ENCODE measurements around the gene UGCG. TPM values are rescaled to one million over a fixed set of nuclear protein-coding genes. Genes with fewer than 3 reads are reported as not detected.
"Not testable (repeated sequence)": the region's sequence is repeated elsewhere in the genome, so short reads cannot be mapped to it uniquely, and the experiment has no call there.

UGCG gene
- total RNA-seq, 1 donor from 2014 or later = 22.6 TPM

DNA sequence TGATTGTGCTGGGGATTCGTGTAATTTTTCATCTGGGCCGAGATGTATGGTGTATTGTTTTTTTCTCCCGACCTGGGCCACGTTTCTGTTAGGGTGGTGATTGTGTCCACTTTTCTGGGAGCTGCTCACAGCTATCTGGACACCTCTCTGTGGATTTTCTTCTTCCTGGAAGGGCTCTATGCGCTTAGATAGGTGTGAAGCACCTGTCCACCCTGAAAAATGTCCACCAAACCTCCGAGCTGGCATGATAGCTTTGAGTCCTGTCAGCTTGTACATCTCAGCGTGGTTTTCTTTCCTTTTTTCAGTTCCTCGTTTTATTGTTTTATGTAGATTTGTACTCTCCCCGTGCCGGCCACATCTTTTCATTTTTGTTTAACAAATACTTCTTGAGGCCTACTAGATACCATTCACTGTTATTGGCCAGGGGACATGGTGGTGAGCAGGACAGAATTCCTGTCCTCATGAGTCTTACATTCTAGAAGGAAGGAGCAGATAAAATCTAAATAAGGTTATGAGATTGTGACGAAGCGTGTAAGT, 1.1 kb downstream of the UGCG start:
- Mint-ChIP-seq H3K36me3 (ENCODE audit: low read depth) (no peaks in the 10 kb centered on the region), H3K9me3 (no peaks in the 10 kb centered on the region), H3K27ac (no peak overlapping the region), H3K4me1 (ENCODE audit: low read depth) (peaks cover 11% of the 10 kb centered on the region), H3K4me3 (no peak overlapping the region), H3K27me3 (ENCODE audit: insufficient read depth) (peaks cover 4% of the 10 kb centered on the region)
- DNase-seq (ENCODE audit: low spot score) = no peak
- intact Hi-C loops (cut with micrococcal nuclease) = loop anchor here (1.0 to 10.0 kb wide), 14 partner anchors 12 to 1325 kb away; partner anchors contain the start of genes DNAJC25, FKBP15, GNG10 and INIP

DNA sequence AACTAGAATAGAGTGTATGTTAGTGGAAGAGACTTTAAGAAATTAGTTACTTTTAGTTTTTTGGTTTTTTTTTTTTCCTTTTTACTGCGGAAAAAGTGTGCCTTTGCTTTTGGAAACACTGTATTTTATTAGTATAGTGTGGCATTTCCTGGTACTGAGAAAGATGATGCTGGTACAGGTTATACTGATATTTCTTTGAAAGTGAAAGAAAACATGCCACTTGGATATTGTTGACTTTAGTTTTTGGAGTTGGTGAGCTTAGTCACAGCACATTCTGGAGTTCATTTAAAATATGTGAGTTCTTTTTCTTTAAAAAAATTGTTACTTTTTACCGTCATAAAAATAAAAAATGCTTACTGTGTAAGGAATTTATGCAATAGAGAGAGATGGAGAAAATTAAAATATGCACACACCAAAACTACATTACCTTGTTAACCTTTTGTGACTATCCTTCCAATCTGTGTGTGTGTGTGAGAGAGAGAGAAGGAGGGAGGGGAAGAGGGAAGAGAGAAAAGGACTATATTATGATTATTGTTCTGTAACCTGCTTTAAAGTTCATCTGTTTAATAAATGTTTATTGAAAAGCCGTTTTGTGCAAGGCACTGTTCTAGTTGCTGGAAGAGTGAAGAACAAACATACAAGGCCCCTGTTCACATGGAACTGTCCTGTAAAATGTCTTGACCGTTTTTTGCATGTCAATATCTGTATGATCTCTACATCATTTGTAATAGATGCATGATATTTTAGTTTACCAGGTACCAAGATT, 1.9 kb downstream of the UGCG start:
- no peak overlapping the region for H3K27ac Mint-ChIP-seq
- peaks cover 11% of the 10 kb centered on the region for H3K4me1 Mint-ChIP-seq (ENCODE audit: low read depth)
- no peak overlapping the region for H3K4me3 Mint-ChIP-seq
- intact Hi-C loops (cut with micrococcal nuclease) = loop anchor here (1.0 to 10.0 kb wide), 12 partner anchors 11 to 1324 kb away; partner anchors contain the start of genes DNAJC25, FKBP15, GNG10 and INIP
- DNase-seq (ENCODE audit: low spot score) = no peak
- peaks cover 4% of the 10 kb centered on the region for H3K27me3 Mint-ChIP-seq (ENCODE audit: insufficient read depth)
- no peaks in the 10 kb centered on the region for H3K9me3 Mint-ChIP-seq
- no peaks in the 10 kb centered on the region for H3K36me3 Mint-ChIP-seq (ENCODE audit: low read depth)

DNA sequence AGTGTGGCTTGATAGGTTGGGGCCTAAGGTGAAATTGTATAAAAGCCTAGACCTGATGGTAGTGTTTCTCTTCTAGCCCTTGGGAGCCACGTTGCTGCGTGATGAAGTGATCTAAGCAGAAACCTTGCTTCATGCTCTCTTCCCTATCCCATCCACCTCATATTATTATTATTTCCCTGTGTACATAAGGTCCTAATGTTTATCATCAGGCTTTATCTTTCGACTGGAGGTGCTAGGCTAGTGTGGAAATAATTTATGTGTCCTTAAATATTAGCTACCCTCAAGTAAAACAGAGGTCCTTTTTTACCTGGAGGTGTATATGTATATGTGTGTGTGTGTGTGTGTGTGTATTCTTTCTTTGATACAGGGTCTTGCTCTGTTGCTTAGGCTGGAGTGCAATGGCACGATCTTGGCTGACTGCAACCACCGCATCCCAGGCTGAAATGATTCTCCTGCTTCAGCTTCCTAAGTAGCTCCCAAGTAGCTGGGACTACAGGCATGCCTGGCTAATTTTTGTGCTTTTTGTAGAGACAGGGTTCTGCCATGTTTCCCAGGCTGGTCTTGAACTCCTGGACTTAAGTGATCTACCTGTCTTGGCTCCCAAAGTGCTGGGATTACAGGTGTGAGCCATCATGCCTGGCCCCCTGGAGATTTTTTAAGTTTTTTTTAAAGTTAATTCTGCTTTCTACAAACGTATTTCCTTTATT, 3.7 kb downstream of the UGCG start:
- peaks cover 4% of the 10 kb centered on the region for H3K36me3 Mint-ChIP-seq (ENCODE audit: low read depth)
- peaks cover 12% of the 10 kb centered on the region for H3K4me1 Mint-ChIP-seq (ENCODE audit: low read depth)
- intact Hi-C loops (cut with micrococcal nuclease) = no loop called here
- DNase-seq (ENCODE audit: low spot score) = no peak
- no peak overlapping the region for H3K4me3 Mint-ChIP-seq
- no peak overlapping the region for H3K27ac Mint-ChIP-seq
- no peaks in the 10 kb centered on the region for H3K9me3 Mint-ChIP-seq
- peaks cover 2% of the 10 kb centered on the region for H3K27me3 Mint-ChIP-seq (ENCODE audit: insufficient read depth)

DNA sequence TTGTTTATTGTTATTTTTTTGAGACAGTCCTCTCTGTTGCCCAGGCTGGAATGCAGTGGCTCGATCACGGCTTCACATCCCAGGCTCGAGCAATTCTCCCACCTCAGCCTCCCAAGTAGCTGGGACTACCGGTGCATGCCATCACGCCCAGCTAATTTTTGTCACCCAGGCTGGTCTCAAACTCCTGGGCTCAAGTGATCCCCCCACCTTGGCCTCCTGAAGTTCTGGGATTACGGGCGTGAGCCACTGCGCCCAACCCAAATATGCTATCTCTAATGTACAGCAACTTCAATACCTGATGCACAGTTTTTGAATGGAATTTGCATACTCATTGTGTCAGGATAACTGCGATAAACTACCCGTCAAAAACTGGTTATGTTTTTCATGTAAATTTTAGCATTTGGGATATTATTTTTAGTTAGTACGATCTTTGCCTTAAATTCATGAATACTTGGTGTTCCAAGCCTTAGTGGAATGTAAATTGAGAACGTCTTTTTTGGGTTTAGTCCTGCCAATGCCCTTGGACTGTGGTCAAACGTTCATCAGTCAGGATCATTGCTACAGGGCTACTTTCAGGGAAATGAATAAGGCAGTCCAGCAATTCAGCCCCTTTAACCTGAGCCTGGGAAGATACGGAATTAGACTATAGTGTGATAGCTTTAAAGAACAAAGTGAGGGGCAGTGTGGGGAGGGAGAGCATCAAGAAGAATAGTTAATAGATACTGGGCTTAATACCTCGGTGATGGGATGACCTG, 4.4 kb downstream of the UGCG start:
- no peaks in the 10 kb centered on the region for H3K9me3 Mint-ChIP-seq
- no peak overlapping the region for H3K27ac Mint-ChIP-seq
- no peaks in the 10 kb centered on the region for H3K27me3 Mint-ChIP-seq (ENCODE audit: insufficient read depth)
- peaks cover 6% of the 10 kb centered on the region for H3K36me3 Mint-ChIP-seq (ENCODE audit: low read depth)
- intact Hi-C loops (cut with micrococcal nuclease) = no loop called here
- no peak overlapping the region for H3K4me3 Mint-ChIP-seq
- peaks cover 7% of the 10 kb centered on the region for H3K4me1 Mint-ChIP-seq (ENCODE audit: low read depth)
- no peak for DNase-seq (ENCODE audit: low spot score)

DNA sequence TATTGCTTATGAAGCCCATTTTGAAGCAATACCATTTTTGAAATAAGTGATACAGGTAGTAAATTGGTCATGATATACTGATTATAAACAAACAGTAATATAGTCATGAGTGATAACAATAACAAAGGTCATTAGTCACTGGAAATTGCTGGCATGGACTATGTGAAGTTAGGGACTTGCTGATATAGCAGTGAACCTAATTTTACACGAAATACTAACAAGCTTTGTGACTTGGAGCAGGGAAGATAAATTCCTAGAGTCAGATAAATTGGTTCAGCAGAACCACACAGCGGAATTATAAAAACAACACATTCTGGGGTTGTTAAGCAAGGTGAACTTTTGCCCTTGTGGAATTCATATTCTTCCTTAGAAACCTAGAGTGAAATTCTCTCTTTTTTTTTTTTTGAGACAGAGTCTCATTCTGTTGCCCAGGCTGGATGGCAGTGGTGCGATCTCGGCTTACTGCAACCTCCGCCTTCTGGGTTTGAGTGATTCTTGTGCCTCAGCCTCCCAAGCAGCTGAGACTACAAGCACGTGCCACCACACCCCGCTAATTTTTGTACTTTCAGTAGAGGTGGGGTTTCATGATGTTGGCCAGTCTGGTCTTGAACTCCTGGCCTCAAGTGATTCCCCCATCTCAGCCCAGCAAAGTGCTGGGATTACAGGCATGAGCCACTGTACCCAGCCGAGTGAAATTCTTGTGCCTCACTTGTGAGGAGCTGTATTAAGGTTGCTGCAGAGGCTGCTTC, 6.0 kb downstream of the UGCG start:
- no peaks in the 10 kb centered on the region for H3K9me3 Mint-ChIP-seq
- no peak overlapping the region for H3K4me3 Mint-ChIP-seq
- intact Hi-C loops (cut with micrococcal nuclease) = no loop called here
- peaks cover 11% of the 10 kb centered on the region for H3K36me3 Mint-ChIP-seq (ENCODE audit: low read depth)
- H3K4me1 Mint-ChIP-seq (ENCODE audit: low read depth) = peaks cover 5% of the 10 kb centered on the region
- no peak overlapping the region for H3K27ac Mint-ChIP-seq
- DNase-seq (ENCODE audit: low spot score) = no peak
- no peaks in the 10 kb centered on the region for H3K27me3 Mint-ChIP-seq (ENCODE audit: insufficient read depth)

DNA sequence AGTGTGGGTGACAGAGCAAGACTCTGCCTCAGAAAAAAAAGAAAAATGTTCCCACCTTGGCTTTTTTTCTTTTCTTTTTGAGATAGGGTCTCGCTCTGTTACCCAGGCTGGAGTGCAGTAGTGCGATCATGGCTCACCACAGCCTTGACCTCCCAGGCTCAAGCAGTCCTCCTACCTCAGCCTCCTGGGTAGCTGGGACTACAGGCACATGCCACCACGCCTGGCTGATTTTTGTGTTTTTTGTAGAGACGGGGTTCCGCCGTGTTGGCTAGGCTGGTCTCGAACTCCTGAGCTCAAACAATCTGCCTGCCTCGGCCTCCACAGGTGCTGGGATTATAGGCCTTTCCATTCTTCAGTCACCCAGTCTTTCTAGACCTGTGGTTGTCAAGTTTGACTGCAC, 6.9 kb downstream of the UGCG start:
- DNase-seq (ENCODE audit: low spot score); intact Hi-C loops (cut with micrococcal nuclease); H3K27ac Mint-ChIP-seq; H3K27me3 Mint-ChIP-seq (ENCODE audit: insufficient read depth); H3K4me3 Mint-ChIP-seq; H3K9me3 Mint-ChIP-seq: not testable (repeated sequence)
- H3K4me1 Mint-ChIP-seq (ENCODE audit: low read depth) = peaks cover 13% of the 10 kb centered on the region
- H3K36me3 Mint-ChIP-seq (ENCODE audit: low read depth) = peaks cover 13% of the 10 kb centered on the region

DNA sequence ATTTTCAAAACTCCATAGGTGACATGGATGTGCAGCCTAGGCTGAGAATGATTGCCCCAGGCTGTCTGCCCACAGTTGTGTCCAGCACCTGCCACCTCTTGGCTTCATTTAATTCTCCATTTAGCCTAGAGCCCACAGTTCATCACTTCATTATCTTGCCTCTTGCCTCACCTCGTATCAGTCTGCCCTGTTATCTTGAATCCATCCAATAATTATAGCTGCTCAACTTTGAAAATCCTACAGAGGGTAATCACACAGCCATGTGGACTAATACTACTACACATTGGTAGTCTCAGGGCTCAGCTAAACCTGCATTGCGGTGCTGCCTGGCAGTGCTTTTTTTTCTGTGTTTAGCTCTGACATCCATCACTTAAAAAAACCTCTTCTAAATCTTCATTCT, 7.4 kb downstream of the UGCG start:
- intact Hi-C loops (cut with micrococcal nuclease) = no loop called here
- H3K36me3 Mint-ChIP-seq (ENCODE audit: low read depth) = peaks cover 13% of the 10 kb centered on the region
- no peak for DNase-seq (ENCODE audit: low spot score)
- no peak overlapping the region for H3K27ac Mint-ChIP-seq
- H3K27me3 Mint-ChIP-seq (ENCODE audit: insufficient read depth) = no peaks in the 10 kb centered on the region
- no peaks in the 10 kb centered on the region for H3K9me3 Mint-ChIP-seq
- no peak overlapping the region for H3K4me3 Mint-ChIP-seq
- H3K4me1 Mint-ChIP-seq (ENCODE audit: low read depth) = peaks cover 18% of the 10 kb centered on the region

DNA sequence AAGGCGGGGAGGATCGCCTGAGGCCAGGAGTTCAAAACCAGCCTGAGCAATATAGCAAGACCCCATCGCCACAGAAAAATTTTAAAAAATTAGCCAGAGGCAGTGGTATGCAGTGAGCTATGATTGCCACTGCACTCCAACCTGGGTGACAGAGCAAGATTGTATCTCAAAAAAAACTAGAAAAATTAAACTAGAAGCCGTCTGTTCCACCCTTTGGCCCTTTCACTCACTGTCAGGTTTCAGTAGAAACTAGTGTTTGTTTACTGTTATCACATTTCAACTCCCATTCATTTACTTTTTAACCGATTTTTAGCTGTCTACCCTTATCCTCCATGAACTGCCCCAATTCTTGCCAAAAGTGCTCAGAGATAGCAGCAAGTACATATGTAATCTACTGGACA, 8.3 kb downstream of the UGCG start:
- no peak overlapping the region for H3K27ac Mint-ChIP-seq
- peaks cover 26% of the 10 kb centered on the region for H3K4me1 Mint-ChIP-seq (ENCODE audit: low read depth)
- no peak for DNase-seq (ENCODE audit: low spot score)
- no peaks in the 10 kb centered on the region for H3K27me3 Mint-ChIP-seq (ENCODE audit: insufficient read depth)
- peaks cover 13% of the 10 kb centered on the region for H3K36me3 Mint-ChIP-seq (ENCODE audit: low read depth)
- no peaks in the 10 kb centered on the region for H3K9me3 Mint-ChIP-seq
- intact Hi-C loops (cut with micrococcal nuclease) = no loop called here
- H3K4me3 Mint-ChIP-seq = no peak overlapping the region

DNA sequence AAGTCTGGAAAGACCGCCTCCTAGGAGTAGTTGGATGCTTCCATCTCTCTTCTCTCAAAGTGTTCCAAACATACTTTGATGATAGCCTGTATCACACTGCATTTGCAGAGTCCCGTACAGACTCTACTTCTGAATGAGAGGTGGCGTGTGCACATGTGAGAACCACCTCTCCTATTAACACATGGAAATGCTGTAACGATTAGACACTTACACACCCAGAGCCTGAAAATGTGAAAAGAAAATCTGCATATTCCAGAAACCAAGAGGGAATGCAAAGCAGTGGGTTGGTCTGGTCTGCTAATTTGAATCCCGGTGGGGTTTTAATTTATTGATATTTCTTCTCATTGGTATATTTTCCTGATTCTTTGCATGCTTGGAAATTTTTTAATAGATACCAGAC, 10.5 kb downstream of the UGCG start:
- Mint-ChIP-seq H3K4me1 (ENCODE audit: low read depth) (peaks cover 43% of the 10 kb centered on the region), H3K36me3 (ENCODE audit: low read depth) (peaks cover 13% of the 10 kb centered on the region), H3K4me3 (no peak overlapping the region), H3K9me3 (no peaks in the 10 kb centered on the region), H3K27me3 (ENCODE audit: insufficient read depth) (no peaks in the 10 kb centered on the region), H3K27ac (no peak overlapping the region)
- DNase-seq (ENCODE audit: low spot score) = no peak
- intact Hi-C loops (cut with micrococcal nuclease) = no loop called here

DNA sequence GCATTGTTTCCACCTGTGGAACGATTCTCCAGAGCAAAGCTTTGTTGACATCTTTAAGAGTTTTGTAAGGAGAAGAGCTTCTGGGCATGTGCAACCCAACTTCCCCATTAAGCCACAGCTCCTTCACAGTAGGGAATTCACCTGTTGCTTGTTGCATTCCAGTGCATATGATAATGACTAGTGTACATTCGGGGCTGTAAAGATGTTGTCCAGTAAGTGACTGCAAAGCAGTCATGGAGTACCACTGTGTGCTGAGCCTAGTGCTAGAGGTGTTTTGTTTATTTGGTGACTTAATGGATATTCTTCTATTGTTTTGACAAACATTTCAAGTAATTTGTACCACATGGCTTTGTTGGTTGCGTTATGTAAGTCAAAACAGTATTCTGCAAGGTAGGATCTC, 12.8 kb downstream of the UGCG start:
- DNase-seq (ENCODE audit: low spot score) = no peak
- Mint-ChIP-seq H3K27ac (no peak overlapping the region), H3K27me3 (ENCODE audit: insufficient read depth) (no peaks in the 10 kb centered on the region), H3K36me3 (ENCODE audit: low read depth) (peaks cover 17% of the 10 kb centered on the region), H3K4me1 (ENCODE audit: low read depth) (peaks cover 66% of the 10 kb centered on the region), H3K9me3 (no peaks in the 10 kb centered on the region), H3K4me3 (no peak overlapping the region)
- intact Hi-C loops (cut with micrococcal nuclease) = loop anchor here (1.0 kb wide), 1 partner anchor 11 kb away; no protein-coding TSS in a partner anchor

DNA sequence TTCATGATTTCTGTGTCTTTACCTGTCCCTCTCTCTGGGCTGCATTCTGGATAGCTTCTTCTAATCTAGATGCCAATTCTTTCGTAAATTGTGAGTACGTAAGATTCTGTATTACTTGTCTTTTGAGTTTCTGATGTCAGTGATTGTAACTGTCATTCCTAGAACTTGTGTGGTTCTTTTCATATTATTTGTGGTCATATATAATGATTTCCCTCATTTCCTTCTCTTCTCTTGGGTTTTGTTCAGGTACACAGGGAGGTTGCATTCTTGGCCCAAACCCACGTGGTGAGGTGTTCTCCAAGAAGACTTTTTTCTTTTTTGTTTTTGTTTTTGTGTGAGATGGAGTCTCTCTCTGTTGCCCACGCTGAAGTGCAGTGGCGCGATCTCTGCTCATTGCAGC, 13.8 kb downstream of the UGCG start:
- Mint-ChIP-seq H3K27ac (no peak overlapping the region), H3K4me1 (ENCODE audit: low read depth) (peaks cover 71% of the 10 kb centered on the region), H3K4me3 (no peak overlapping the region), H3K27me3 (ENCODE audit: insufficient read depth) (peaks cover 2% of the 10 kb centered on the region), H3K36me3 (ENCODE audit: low read depth) (peaks cover 22% of the 10 kb centered on the region), H3K9me3 (no peaks in the 10 kb centered on the region)
- intact Hi-C loops (cut with micrococcal nuclease) = loop anchor here (10.0 kb wide), 2 partner anchors 304 to 1674 kb away; no protein-coding TSS in a partner anchor
- DNase-seq (ENCODE audit: low spot score) = no peak

DNA sequence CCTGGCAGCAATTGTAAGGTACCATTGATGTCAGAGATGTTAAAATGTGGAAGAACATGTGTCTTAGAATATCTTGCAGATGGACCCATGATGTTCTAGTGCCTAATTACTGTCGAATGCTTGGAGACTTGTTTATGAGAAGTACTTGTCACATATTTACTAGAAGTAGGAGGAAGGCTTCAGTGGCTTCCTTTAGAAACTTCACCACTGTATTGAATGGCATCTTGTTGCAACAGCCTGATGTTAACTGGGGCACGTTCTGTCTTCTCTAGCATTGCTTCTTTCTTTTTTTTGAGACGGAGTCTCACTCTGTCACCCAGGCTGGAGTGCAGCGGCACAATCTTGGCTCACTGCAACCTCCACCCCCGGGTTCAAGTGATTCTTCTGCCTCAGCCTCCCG, 16.5 kb downstream of the UGCG start:
- intact Hi-C loops (cut with micrococcal nuclease) = loop anchor here (10.0 kb wide), 2 partner anchors 302 to 1672 kb away; no protein-coding TSS in a partner anchor
- Mint-ChIP-seq H3K27me3 (ENCODE audit: insufficient read depth) (peaks cover 4% of the 10 kb centered on the region), H3K36me3 (ENCODE audit: low read depth) (peaks cover 24% of the 10 kb centered on the region), H3K4me3 (no peak overlapping the region), H3K4me1 (ENCODE audit: low read depth) (peaks cover 84% of the 10 kb centered on the region), H3K9me3 (no peaks in the 10 kb centered on the region), H3K27ac (no peak overlapping the region)
- no peak for DNase-seq (ENCODE audit: low spot score)
